ENCODE data around the gene TSPAN6. TPM values are rescaled to one million over a fixed set of nuclear protein-coding genes. Genes with fewer than 3 reads are reported as not detected.

Gene TSPAN6
- total RNA-seq, 1 donor from 2014 or later: 4.6 TPM

DNA sequence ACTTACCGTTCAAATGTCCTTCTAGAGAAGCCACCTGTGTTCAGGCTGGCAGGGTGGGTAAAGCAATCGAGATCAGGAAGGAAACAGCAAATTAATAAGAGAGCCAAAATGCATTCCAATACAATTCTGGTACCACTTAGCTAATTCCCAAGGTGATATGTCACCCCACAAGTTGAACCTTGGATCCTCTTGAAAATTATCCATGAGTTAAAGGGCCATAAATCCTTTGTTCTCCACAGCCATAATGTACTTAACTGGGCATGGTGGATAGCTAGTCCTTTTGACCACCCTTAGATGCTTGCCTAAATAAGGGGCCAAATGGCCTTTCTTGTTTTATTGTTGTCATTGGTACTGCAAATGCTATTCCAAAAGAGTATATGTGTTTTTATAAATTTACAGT lies 49.9 kb downstream of the TSPAN6 start:
- no peaks in the 10 kb centered on the region for H3K4me1 ChIP-seq
- H3K27ac ChIP-seq (replicated peaks): no peak overlapping the region
- no peak overlapping the region for H3K4me3 ChIP-seq
- intact Hi-C loops (cut with micrococcal nuclease): no loop called here
- no peaks in the 10 kb centered on the region for H3K36me3 ChIP-seq
- DNase-seq: no peak
- no peaks in the 10 kb centered on the region for H3K27me3 ChIP-seq (ENCODE audit: low read depth)
- TF ChIP-seq, protein P1, sequence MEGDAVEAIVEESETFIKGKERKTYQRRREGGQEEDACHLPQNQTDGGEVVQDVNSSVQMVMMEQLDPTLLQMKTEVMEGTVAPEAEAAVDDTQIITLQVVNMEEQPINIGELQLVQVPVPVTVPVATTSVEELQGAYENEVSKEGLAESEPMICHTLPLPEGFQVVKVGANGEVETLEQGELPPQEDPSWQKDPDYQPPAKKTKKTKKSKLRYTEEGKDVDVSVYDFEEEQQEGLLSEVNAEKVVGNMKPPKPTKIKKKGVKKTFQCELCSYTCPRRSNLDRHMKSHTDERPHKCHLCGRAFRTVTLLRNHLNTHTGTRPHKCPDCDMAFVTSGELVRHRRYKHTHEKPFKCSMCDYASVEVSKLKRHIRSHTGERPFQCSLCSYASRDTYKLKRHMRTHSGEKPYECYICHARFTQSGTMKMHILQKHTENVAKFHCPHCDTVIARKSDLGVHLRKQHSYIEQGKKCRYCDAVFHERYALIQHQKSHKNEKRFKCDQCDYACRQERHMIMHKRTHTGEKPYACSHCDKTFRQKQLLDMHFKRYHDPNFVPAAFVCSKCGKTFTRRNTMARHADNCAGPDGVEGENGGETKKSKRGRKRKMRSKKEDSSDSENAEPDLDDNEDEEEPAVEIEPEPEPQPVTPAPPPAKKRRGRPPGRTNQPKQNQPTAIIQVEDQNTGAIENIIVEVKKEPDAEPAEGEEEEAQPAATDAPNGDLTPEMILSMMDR (IDR thresholded peaks at IDR 0.05; ENCODE audit: borderline replicate concordance): no peak
- H3K9me3 ChIP-seq (replicated peaks): no peaks in the 10 kb centered on the region

DNA sequence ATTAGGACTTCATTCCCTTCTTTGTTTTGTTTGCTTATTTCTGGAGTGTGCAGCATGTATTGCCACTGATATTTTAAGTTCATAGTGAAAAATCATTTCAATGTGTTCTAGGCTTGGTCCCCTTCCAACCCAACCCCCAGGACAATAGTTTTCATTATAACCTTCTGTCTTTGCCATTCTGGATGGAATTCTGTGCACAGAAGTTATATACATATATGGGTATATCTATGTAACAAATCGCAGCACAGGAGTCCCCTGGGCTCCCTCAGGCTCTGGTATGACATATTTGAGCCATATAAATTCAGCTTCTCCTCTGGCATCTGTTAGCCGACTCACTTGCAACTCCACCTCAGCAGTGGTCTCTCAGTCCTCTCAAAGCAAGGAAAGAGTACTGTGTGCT lies 52.0 kb downstream of the TSPAN6 start, which contains the start of gene TNMD:
Gene TNMD (plus strand): TSS at position 326 of the 400 bp plus-strand sequence. CDS start 83 bp downstream, outside the sequence.
- Histone ChIP-seq H3K27me3 (ENCODE audit: low read depth) (no peaks in the 10 kb centered on the region), H3K4me1 (no peaks in the 10 kb centered on the region), H3K4me3 (no peak within 1 kb of the TSS), H3K36me3 (no peaks in the 10 kb centered on the region), H3K27ac (replicated peaks) (no peak within 1 kb of the TSS), H3K9me3 (replicated peaks) (no peaks in the 10 kb centered on the region)
- intact Hi-C loops (cut with micrococcal nuclease): no loop called here
- TF ChIP-seq, protein P1 (IDR thresholded peaks at IDR 0.05; ENCODE audit: borderline replicate concordance): no peak
- no peak for DNase-seq

Other genes starting within 250 kb of the TSPAN6 start
- 0.38 TPM for gene PCDH19, start 226.5 kb downstream of the TSPAN6 start, total RNA-seq
- 0.22 TPM for gene TNMD, start 51.9 kb downstream of the TSPAN6 start, total RNA-seq
- gene SRPX2, start 7.4 kb upstream of the TSPAN6 start, total RNA-seq: 7.5 TPM
- 2.1 TPM for gene SYTL4, start 95.3 kb upstream of the TSPAN6 start, total RNA-seq
- 6.8 TPM for gene CSTF2, start 183.6 kb upstream of the TSPAN6 start, total RNA-seq
- gene NOX1, start 237.6 kb upstream of the TSPAN6 start, total RNA-seq: not detected

Measured in left ventricle myocardium inferior (tissue), 1 donor.